ENCODE data around the gene RANBP17. TPM values are rescaled to one million over a fixed set of nuclear protein-coding genes. Genes with fewer than 3 reads are reported as not detected.

RANBP17 gene
- total and polyA plus RNA-seq, 2 experiments from 2014 or later = 3.7 to 3.8 TPM

DNA sequence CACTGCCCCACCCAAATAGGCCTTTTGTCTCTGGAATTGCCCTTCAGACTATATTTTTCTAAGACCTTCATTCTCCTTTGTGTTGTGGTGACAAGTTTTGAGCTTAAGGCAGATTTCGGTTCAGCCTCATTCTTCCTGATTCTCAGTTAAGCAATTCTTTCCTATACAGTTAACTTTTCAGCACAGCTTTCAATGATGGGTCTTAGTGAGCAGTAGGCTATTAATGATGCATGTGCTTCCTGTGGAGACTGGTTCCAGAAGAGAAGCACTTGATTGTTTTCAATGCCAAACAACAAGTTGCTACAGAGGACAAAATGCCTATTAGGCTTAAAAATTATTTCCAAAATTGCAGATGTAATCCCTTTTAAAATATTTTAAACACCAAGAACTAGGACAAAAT, 399.5 kb downstream of the RANBP17 start:
- Histone ChIP-seq H3K4me3 (no peak overlapping the region), H3K27ac (no peak overlapping the region), H3K9ac (no peak overlapping the region), H3K79me2 (ENCODE audit: insufficient read depth) (no peaks in the 10 kb centered on the region), H3K27me3 (replicated peaks; ENCODE audit: insufficient read depth) (no peaks in the 10 kb centered on the region), H3K9me3 (ENCODE audit: low read depth) (no peaks in the 10 kb centered on the region), H3K4me2 (ENCODE audit: unreplicated experiment) (no peak overlapping the region), H3K9me2 (ENCODE audit: insufficient read depth) (no peaks in the 10 kb centered on the region), H3F3A (ENCODE audit: insufficient read depth) (no peaks in the 10 kb centered on the region), H2AFZ (no peak overlapping the region), H3K4me1 (ENCODE audit: insufficient read depth) (no peaks in the 10 kb centered on the region), H3K36me3 (ENCODE audit: low read depth) (no peaks in the 10 kb centered on the region), H4K20me1 (ENCODE audit: insufficient read depth) (no peaks in the 10 kb centered on the region)
- no peak for DNase-seq
- in situ Hi-C loops (cut with MboI) = no loop called here
- 54 to 65% methylated on average over 1 of the region's 1 CpG for WGBS, 2 experiments (ENCODE audit: low coverage in 1 of 2, low lambda C conversion rate in 2 of 2, missing lambda C conversion rate in 2 of 2)
- no peak for TF ChIP-seq EZH2 (IDR thresholded peaks at IDR 0.05; ENCODE audit: insufficient read depth, poor library complexity, severe bottlenecking)
- no peak for TF ChIP-seq EZH2phosphoT487 (IDR thresholded peaks at IDR 0.05; ENCODE audit: insufficient read depth, low read depth)

GRCh38 chr5:171261904-171262303, 400.1 kb downstream of the RANBP17 start:
- no peak overlapping the region for H3K9ac ChIP-seq
- no peaks in the 10 kb centered on the region for H3K79me2 ChIP-seq (ENCODE audit: insufficient read depth)
- no peak overlapping the region for H2AFZ ChIP-seq
- no peaks in the 10 kb centered on the region for H3K9me3 ChIP-seq (ENCODE audit: low read depth)
- DNase-seq = no peak
- no peaks in the 10 kb centered on the region for H3K9me2 ChIP-seq (ENCODE audit: insufficient read depth)
- TF ChIP-seq EZH2phosphoT487 (IDR thresholded peaks at IDR 0.05; ENCODE audit: insufficient read depth, low read depth) (no peak), EZH2 (IDR thresholded peaks at IDR 0.05; ENCODE audit: insufficient read depth, poor library complexity, severe bottlenecking) (no peak)
- H3K4me1 ChIP-seq (ENCODE audit: insufficient read depth) = no peaks in the 10 kb centered on the region
- H3F3A ChIP-seq (ENCODE audit: insufficient read depth) = no peaks in the 10 kb centered on the region
- H3K27me3 ChIP-seq (replicated peaks; ENCODE audit: insufficient read depth) = no peaks in the 10 kb centered on the region
- WGBS, 2 experiments (ENCODE audit: low coverage in 1 of 2, low lambda C conversion rate in 2 of 2, missing lambda C conversion rate in 2 of 2) = 66 to 67% methylated on average over 4 of the region's 4 CpGs
- H3K36me3 ChIP-seq (ENCODE audit: low read depth) = no peaks in the 10 kb centered on the region
- in situ Hi-C loops (cut with MboI) = no loop called here
- no peak overlapping the region for H3K4me3 ChIP-seq
- no peak overlapping the region for H3K4me2 ChIP-seq (ENCODE audit: unreplicated experiment)
- no peaks in the 10 kb centered on the region for H4K20me1 ChIP-seq (ENCODE audit: insufficient read depth)
- no peak overlapping the region for H3K27ac ChIP-seq

DNA sequence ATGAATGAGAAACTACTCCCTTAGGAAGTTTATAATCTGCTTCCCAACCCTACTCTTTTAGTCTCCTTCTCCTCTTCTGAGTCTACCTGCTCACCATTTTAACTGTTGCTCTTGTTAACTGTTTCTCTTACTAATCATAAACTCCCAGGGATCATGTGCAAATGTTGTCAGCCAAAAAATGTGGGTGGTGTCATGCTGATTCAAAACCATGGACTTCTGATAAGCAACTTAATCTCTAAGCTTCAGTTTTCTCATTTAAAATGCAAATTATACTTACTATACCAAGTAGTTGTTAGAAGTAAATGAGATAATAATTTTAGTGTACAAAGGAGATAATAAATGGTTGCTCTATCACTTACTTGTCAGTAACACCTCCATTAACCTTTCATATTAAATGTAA, 401.4 kb downstream of the RANBP17 start:
- Histone ChIP-seq H4K20me1 (ENCODE audit: insufficient read depth) (no peaks in the 10 kb centered on the region), H3K36me3 (ENCODE audit: low read depth) (no peaks in the 10 kb centered on the region), H3K27me3 (replicated peaks; ENCODE audit: insufficient read depth) (no peaks in the 10 kb centered on the region), H3K79me2 (ENCODE audit: insufficient read depth) (no peaks in the 10 kb centered on the region), H3K4me2 (ENCODE audit: unreplicated experiment) (no peak overlapping the region), H2AFZ (no peak overlapping the region), H3K9me2 (ENCODE audit: insufficient read depth) (no peaks in the 10 kb centered on the region), H3K27ac (no peak overlapping the region), H3F3A (ENCODE audit: insufficient read depth) (no peaks in the 10 kb centered on the region), H3K4me1 (ENCODE audit: insufficient read depth) (no peaks in the 10 kb centered on the region), H3K9me3 (ENCODE audit: low read depth) (no peaks in the 10 kb centered on the region), H3K4me3 (no peak overlapping the region), H3K9ac (no peak overlapping the region)
- DNase-seq = no peak
- TF ChIP-seq EZH2 (IDR thresholded peaks at IDR 0.05; ENCODE audit: insufficient read depth, poor library complexity, severe bottlenecking) (no peak), EZH2phosphoT487 (IDR thresholded peaks at IDR 0.05; ENCODE audit: insufficient read depth, low read depth) (no peak)
- in situ Hi-C loops (cut with MboI) = no loop called here

- Histone ChIP-seq H4K20me1 (ENCODE audit: insufficient read depth) (no peaks in the 10 kb centered on the region), H2AFZ (no peak overlapping the region), H3K9ac (no peak overlapping the region), H3K4me3 (no peak overlapping the region), H3K4me1 (ENCODE audit: insufficient read depth) (peaks cover 8% of the 10 kb centered on the region), H3K36me3 (ENCODE audit: low read depth) (no peaks in the 10 kb centered on the region), H3K4me2 (ENCODE audit: unreplicated experiment) (no peak overlapping the region), H3K9me2 (ENCODE audit: insufficient read depth) (no peaks in the 10 kb centered on the region), H3K27me3 (replicated peaks; ENCODE audit: insufficient read depth) (no peaks in the 10 kb centered on the region), H3K27ac (no peak overlapping the region), H3F3A (ENCODE audit: insufficient read depth) (peaks cover 11% of the 10 kb centered on the region), H3K79me2 (ENCODE audit: insufficient read depth) (no peaks in the 10 kb centered on the region), H3K9me3 (ENCODE audit: low read depth) (no peaks in the 10 kb centered on the region)
- in situ Hi-C loops (cut with MboI) = no loop called here
- TF ChIP-seq EZH2phosphoT487 (IDR thresholded peaks at IDR 0.05; ENCODE audit: insufficient read depth, low read depth) (no peak), EZH2 (IDR thresholded peaks at IDR 0.05; ENCODE audit: insufficient read depth, poor library complexity, severe bottlenecking) (no peak)
- WGBS, 2 experiments (ENCODE audit: low coverage in 1 of 2, low lambda C conversion rate in 2 of 2, missing lambda C conversion rate in 2 of 2) = 68 to 71% methylated on average over 2 of the region's 2 CpGs
- DNase-seq = no peak
Measured at GRCh38 chr5:171264843-171265242, 403.0 kb downstream of the RANBP17 start.
